Measurements from ENCODE around the gene MPP1. TPM values are rescaled to one million over a fixed set of nuclear protein-coding genes. Genes with fewer than 3 reads are reported as not detected.
A peak's percentile ranks its signal among the peaks of the same experiment; 100 is the strongest.

Gene MPP1
- total and polyA plus RNA-seq, 2 donors: 70.0 to 81.4 TPM

DNA sequence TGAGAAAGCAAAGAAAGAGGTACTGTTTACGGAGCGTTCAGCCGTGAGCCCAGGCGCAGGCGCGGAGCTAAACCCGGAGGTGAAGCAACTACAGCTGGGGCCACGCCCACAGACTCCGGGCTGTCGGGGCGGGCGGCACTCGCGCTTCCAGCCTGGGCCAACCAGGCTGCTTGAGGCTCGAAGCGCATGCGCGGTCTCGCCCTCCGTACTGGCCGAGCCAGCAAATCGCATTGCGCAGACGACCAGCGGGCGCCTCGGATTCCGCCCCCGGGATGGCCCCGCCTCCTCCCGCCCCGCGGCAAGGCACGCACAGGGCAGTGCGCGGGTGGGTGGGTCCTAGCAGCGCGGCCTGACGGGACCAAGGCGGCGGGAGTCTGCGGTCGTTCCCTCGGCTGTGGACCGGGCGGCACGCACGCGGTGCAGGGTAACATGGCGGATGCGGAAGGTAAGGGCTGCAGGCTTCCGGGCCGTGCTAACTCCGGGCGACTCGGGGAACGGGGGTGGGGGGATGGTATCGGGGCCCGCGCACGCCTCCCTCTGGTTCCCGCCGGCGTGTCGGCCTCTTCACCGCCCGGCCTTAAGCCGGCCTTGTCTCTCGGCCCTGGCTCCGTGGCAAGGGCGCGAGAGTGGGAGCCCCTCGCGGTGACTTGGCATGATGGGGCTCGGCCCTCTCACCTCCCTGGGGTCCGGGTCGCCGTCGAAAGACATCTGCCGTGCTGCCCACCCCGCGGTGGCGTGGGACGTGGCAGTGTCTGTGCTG, 42.6 kb downstream of the MPP1 start, which contains the start of gene DKC1:
Gene DKC1 (plus strand): TSS at position 328 of the 760 bp plus-strand sequence. CDS start 102 bp downstream, at position 430.
- Histone ChIP-seq H3K36me3 (ENCODE audit: control insufficient read depth in 2 of 2, insufficient read depth in 2 of 2, low read length in 1 of 2) (peaks cover 18 to 30% of the 10 kb centered on the region in 2 donors), H3K27me3 (ENCODE audit: control insufficient read depth in 2 of 2, insufficient read depth in 1 of 2, low read length in 1 of 2) (no peaks in the 10 kb centered on the region), H3K4me3 (ENCODE audit: low read length in 2 of 2) (peak within 1 kb of the TSS; percentile 64 to 70), H3K27ac (ENCODE audit: low read depth in 1 of 2, low read length in 1 of 2) (peak within 1 kb of the TSS; percentile 94 to 96), H3K9me3 (ENCODE audit: control insufficient read depth in 2 of 2, insufficient read depth in 1 of 2, low read length in 1 of 2) (peaks cover 0 to 6% of the 10 kb centered on the region in 2 donors), H3K4me1 (ENCODE audit: control insufficient read depth in 2 of 2, insufficient read depth in 2 of 2, low read length in 2 of 2) (peaks cover 0 to 12% of the 10 kb centered on the region in 2 donors)
- under 1% methylated on average over 84 of the region's 84 CpGs for WGBS
- peak; percentile 76 to 96 (median 89) for DNase-seq (ENCODE audit: low read depth in 6 of 9, low spot score in 9 of 9)

DNA sequence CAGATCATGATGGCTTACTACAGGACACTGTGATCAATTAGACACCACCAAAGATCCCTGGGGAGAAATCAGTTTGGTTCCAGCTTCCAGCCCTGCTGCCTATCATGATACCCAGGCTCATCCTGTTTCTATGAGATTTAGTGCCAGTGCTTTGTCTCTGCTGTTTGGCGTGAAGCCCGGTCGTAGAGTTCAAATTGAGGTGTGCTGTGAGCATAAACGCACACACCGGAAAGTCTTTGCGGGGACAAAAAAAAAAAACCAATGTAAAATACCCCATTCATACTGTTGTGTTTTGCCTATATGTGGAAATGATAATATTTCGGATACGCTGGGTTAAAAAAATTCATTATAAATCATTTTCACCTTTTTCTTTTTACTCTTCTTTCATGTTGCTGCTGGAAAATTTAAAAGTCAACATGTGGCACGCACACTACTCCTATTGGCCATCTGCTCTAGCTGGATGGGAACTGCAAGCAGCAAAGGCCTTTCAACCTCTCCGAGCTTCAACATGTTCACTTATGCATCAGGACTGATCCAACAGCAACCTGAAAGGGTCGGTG, 43.2 kb downstream of the MPP1 start:
- no peak for DNase-seq (ENCODE audit: low read depth in 6 of 9, low spot score in 9 of 9)
- peak overlapping the region; percentile 44 to 70 for H3K4me3 ChIP-seq (ENCODE audit: low read length in 2 of 2)
- H3K36me3 ChIP-seq (ENCODE audit: control insufficient read depth in 2 of 2, insufficient read depth in 2 of 2, low read length in 1 of 2): peaks cover 18 to 23% of the 10 kb centered on the region in 2 donors
- peaks cover 0 to 6% of the 10 kb centered on the region in 2 donors for H3K9me3 ChIP-seq (ENCODE audit: control insufficient read depth in 2 of 2, insufficient read depth in 1 of 2, low read length in 1 of 2)
- H3K27ac ChIP-seq (ENCODE audit: low read depth in 1 of 2, low read length in 1 of 2): peak overlapping the region; percentile 94 to 96
- H3K27me3 ChIP-seq (ENCODE audit: control insufficient read depth in 2 of 2, insufficient read depth in 1 of 2, low read length in 1 of 2): no peaks in the 10 kb centered on the region
- peaks cover 0 to 12% of the 10 kb centered on the region in 2 donors for H3K4me1 ChIP-seq (ENCODE audit: control insufficient read depth in 2 of 2, insufficient read depth in 2 of 2, low read length in 2 of 2)
- 1% methylated on average over 11 of the region's 11 CpGs for WGBS

DNA sequence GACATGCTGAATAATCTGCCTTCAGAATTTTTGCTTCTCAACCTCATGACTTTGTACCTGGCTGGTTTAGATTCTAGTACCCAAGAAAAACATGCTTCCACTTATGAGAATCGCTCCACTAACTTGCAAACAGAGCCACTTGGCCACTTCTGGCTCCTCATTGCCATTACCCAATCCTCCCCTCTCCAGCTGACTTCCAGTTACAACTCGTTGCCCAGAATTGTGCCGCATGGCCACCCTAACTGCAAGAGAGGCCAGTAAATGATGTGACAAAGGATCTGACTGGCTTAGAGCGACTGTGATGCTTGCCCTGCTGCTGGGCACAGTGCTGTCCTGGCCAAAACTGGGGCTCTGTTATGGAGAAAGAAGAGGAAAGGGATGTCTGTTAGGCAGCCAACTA, 46.6 kb downstream of the MPP1 start:
- no peak overlapping the region for H3K4me3 ChIP-seq (ENCODE audit: low read length in 2 of 2)
- H3K27ac ChIP-seq (ENCODE audit: low read depth in 1 of 2, low read length in 1 of 2): no peak overlapping the region
- WGBS: 96% methylated on average over 4 of the region's 4 CpGs
- no peaks in the 10 kb centered on the region for H3K27me3 ChIP-seq (ENCODE audit: control insufficient read depth in 2 of 2, insufficient read depth in 1 of 2, low read length in 1 of 2)
- H3K36me3 ChIP-seq (ENCODE audit: control insufficient read depth in 2 of 2, insufficient read depth in 2 of 2, low read length in 1 of 2): no peaks in the 10 kb centered on the region
- H3K4me1 ChIP-seq (ENCODE audit: control insufficient read depth in 2 of 2, insufficient read depth in 2 of 2, low read length in 2 of 2): peaks cover 0 to 12% of the 10 kb centered on the region in 2 donors
- peaks cover 0 to 6% of the 10 kb centered on the region in 2 donors for H3K9me3 ChIP-seq (ENCODE audit: control insufficient read depth in 2 of 2, insufficient read depth in 1 of 2, low read length in 1 of 2)
- no peak for DNase-seq (ENCODE audit: low read depth in 6 of 9, low spot score in 9 of 9)

DNA sequence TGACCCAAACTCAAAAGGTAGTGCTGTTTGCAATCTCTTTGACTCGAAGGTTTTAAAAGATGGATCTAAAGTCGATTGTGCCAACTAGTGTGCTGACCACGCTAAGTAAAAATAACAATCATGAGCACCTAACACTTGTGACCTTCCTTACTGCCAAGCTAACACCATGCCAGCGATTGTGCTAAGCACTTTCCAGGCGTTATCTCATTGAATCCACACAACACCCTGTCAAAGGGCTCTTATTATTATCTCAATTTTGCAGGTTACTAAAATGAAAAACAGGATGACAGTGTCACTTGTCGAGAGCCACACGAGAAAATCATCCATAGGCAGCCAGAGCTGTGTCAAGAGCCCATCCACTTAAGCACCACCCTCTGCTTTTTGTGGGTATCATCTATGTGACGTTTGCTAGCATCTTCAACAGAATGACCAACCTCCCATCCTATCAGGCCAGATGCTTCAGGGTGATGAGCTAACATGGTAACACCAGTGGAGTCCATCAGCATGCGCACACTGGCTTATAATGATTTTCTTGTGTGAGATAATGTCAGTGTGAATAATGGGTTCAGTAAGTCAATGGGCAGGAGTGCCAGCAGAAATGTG, 53.5 kb downstream of the MPP1 start:
- Histone ChIP-seq H3K27ac (ENCODE audit: low read depth in 1 of 2, low read length in 1 of 2) (no peak overlapping the region), H3K4me1 (ENCODE audit: control insufficient read depth in 2 of 2, insufficient read depth in 2 of 2, low read length in 2 of 2) (peaks cover 3 to 19% of the 10 kb centered on the region in 2 donors), H3K9me3 (ENCODE audit: control insufficient read depth in 2 of 2, insufficient read depth in 1 of 2, low read length in 1 of 2) (no peaks in the 10 kb centered on the region), H3K27me3 (ENCODE audit: control insufficient read depth in 2 of 2, insufficient read depth in 1 of 2, low read length in 1 of 2) (peaks cover 0 to 2% of the 10 kb centered on the region in 2 donors), H3K4me3 (ENCODE audit: low read length in 2 of 2) (peak overlapping the region; percentile 62 to 69), H3K36me3 (ENCODE audit: control insufficient read depth in 2 of 2, insufficient read depth in 2 of 2, low read length in 1 of 2) (no peaks in the 10 kb centered on the region)
- 47% methylated on average over 9 of the region's 9 CpGs for WGBS
- DNase-seq (ENCODE audit: low read depth in 6 of 9, low spot score in 9 of 9): no peak

DNA sequence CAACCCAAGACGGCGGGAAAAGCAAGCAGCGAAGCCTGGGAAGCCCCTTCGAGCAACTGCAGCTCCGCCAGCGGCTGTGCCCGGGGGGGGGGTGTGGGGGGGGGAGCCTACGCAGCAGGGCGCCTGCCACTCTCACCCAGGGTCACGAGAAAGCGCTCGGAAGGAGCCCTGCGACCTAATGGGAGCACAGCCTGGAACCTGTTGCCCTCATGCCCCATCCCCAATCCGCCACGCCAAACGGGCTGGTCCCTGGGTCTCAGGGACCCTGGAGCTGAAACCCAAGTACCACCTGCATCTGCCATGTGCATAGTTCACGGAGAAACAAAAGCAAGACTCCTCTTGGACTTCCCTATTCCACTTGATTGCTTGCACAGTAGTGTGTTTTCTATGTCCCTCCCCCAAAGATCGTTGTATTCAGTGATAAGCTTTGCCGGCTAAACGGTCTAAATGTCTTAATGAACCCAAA, 54.0 kb downstream of the MPP1 start:
- Histone ChIP-seq H3K36me3 (ENCODE audit: control insufficient read depth in 2 of 2, insufficient read depth in 2 of 2, low read length in 1 of 2) (no peaks in the 10 kb centered on the region), H3K9me3 (ENCODE audit: control insufficient read depth in 2 of 2, insufficient read depth in 1 of 2, low read length in 1 of 2) (no peaks in the 10 kb centered on the region), H3K27me3 (ENCODE audit: control insufficient read depth in 2 of 2, insufficient read depth in 1 of 2, low read length in 1 of 2) (peaks cover 0 to 2% of the 10 kb centered on the region in 2 donors), H3K4me3 (ENCODE audit: low read length in 2 of 2) (peak overlapping the region; percentile 62 to 69), H3K27ac (ENCODE audit: low read depth in 1 of 2, low read length in 1 of 2) (peak overlapping the region in 1 of 2 donors; percentile 77), H3K4me1 (ENCODE audit: control insufficient read depth in 2 of 2, insufficient read depth in 2 of 2, low read length in 2 of 2) (peaks cover 3 to 19% of the 10 kb centered on the region in 2 donors)
- 2% methylated on average over 16 of the region's 20 CpGs for WGBS
- peak in 2 of 9 donors; percentile 26 to 46 for DNase-seq (ENCODE audit: low read depth in 6 of 9, low spot score in 9 of 9)

DNA sequence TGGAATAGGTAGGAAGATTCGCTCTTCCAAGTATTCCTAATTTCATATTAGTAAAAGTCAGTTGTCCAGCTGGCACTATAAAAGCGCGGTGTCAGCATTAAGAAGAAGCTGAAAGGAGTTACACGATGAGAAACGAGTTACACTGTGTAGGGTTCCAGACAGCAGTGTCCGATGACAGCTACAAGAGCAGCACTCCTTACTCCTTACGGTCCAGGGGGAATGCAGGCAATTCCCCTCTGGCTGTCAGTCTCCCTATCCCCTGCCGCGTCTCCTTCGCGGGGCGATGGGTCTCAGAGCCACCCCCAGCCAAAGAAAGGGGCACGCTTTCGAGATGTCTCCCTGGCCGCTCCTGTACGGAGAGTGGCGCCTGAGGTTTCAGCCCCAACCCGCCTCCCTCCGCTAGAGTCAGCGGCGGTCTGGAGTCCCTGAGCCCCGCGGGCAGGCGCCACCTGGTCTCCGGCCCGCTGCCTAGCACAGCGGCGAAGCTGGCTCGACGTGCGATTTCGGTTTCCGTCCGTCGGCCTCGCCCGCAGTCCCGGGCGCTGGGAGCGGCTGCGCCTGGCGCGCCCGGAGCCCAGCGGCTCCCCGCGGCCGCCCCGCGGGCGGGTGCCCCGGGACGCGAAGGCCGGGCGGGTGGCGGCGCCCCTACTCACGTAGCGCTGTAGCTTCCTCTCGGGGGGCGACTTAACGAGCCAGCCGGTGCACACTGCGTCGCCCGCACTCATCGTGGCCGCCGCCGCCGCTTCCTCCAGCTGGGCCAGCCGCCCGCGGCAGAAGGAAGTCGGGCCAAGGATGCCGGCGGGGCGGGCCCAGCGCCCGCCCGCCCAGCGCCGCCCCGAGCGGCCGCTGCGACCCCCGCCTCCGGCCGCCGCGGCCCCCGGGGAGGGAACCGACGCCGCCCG, 54.7 kb downstream of the MPP1 start, which contains the start of gene GAB3:
Gene GAB3 (minus strand): TSS at position 777 of the 902 bp plus-strand sequence. CDS start 52 bp downstream, at position 725.
- DNase-seq (ENCODE audit: low read depth in 6 of 9, low spot score in 9 of 9): peak in 2 of 9 donors; percentile 21 to 57
- H3K9me3 ChIP-seq (ENCODE audit: control insufficient read depth in 2 of 2, insufficient read depth in 1 of 2, low read length in 1 of 2): peaks cover 0 to 2% of the 10 kb centered on the region in 2 donors

DNA sequence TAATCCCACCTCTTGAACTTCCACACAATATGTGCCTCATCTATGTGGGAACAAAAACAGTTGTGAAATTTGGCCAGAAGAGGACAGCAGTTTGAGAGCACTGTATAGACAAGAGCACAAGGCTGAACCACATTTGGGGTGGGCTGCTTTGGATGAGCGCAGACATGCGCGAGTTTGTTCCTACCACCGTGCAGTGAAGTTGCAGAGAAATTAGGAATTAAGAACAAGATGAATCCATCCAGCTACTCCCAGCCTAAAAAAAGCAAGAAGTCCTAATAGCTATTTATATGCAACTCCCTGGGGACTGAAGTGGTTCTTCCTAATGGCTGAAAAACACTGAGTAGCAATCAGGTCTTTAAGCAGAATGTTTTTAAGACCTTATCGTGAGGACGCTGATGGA, 55.4 kb downstream of the MPP1 start:
- H3K27ac ChIP-seq (ENCODE audit: low read depth in 1 of 2, low read length in 1 of 2): peak overlapping the region in 1 of 2 donors; percentile 74
- peak in 2 of 9 donors; percentile 25 to 54 for DNase-seq (ENCODE audit: low read depth in 6 of 9, low spot score in 9 of 9)
- WGBS: 2% methylated on average over 6 of the region's 6 CpGs
- H3K36me3 ChIP-seq (ENCODE audit: control insufficient read depth in 2 of 2, insufficient read depth in 2 of 2, low read length in 1 of 2): no peaks in the 10 kb centered on the region
- H3K4me1 ChIP-seq (ENCODE audit: control insufficient read depth in 2 of 2, insufficient read depth in 2 of 2, low read length in 2 of 2): peaks cover 3 to 19% of the 10 kb centered on the region in 2 donors
- H3K4me3 ChIP-seq (ENCODE audit: low read length in 2 of 2): peak overlapping the region; percentile 62 to 69
- H3K27me3 ChIP-seq (ENCODE audit: control insufficient read depth in 2 of 2, insufficient read depth in 1 of 2, low read length in 1 of 2): peaks cover 0 to 2% of the 10 kb centered on the region in 2 donors
- H3K9me3 ChIP-seq (ENCODE audit: control insufficient read depth in 2 of 2, insufficient read depth in 1 of 2, low read length in 1 of 2): peaks cover 0 to 8% of the 10 kb centered on the region in 2 donors

More for the DNA sequence above, 54.7 kb downstream of the MPP1 start, which contains the start of gene GAB3:
- under 1% methylated on average over 95 of the region's 98 CpGs for WGBS
- peak within 1 kb of the TSS; percentile 62 to 69 for H3K4me3 ChIP-seq (ENCODE audit: low read length in 2 of 2)
- peak within 1 kb of the TSS; percentile 74 to 77 for H3K27ac ChIP-seq (ENCODE audit: low read depth in 1 of 2, low read length in 1 of 2)
- peaks cover 0 to 2% of the 10 kb centered on the region in 2 donors for H3K27me3 ChIP-seq (ENCODE audit: control insufficient read depth in 2 of 2, insufficient read depth in 1 of 2, low read length in 1 of 2)
- H3K4me1 ChIP-seq (ENCODE audit: control insufficient read depth in 2 of 2, insufficient read depth in 2 of 2, low read length in 2 of 2): peaks cover 3 to 19% of the 10 kb centered on the region in 2 donors
- H3K36me3 ChIP-seq (ENCODE audit: control insufficient read depth in 2 of 2, insufficient read depth in 2 of 2, low read length in 1 of 2): no peaks in the 10 kb centered on the region

DNA sequence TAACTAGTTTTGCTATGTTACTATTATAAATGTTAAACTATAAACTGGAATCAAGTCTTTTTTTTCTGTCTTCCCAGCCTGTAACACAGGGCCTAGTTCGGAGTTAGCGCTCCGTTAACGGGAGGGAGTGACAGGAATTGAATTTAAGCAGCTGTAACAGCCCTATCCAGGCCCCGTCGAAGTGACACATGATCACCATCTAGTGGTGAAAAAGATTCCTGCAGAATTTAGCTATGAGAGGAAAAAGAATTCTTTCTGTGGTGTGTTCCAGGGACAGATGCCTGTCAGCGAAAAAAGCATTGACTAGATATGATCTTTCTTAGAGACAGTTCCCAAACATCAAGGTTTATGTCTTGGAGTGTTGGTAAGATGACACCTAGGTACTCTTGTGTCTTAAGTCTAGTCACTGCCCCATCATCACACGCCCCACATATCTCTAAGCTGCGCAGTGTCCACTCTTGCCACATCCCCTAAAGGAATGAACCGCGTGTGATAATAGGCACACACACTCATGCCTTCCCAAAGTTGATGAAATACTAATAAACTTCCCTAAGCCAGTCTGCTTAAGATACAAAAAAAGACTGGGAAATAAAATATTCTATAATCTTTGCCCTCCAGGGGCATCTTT, 56.5 kb downstream of the MPP1 start:
- Histone ChIP-seq H3K27me3 (ENCODE audit: control insufficient read depth in 2 of 2, insufficient read depth in 1 of 2, low read length in 1 of 2) (peaks cover 0 to 2% of the 10 kb centered on the region in 2 donors), H3K9me3 (ENCODE audit: control insufficient read depth in 2 of 2, insufficient read depth in 1 of 2, low read length in 1 of 2) (peaks cover 0 to 9% of the 10 kb centered on the region in 2 donors), H3K36me3 (ENCODE audit: control insufficient read depth in 2 of 2, insufficient read depth in 2 of 2, low read length in 1 of 2) (no peaks in the 10 kb centered on the region), H3K4me3 (ENCODE audit: low read length in 2 of 2) (no peak overlapping the region), H3K27ac (ENCODE audit: low read depth in 1 of 2, low read length in 1 of 2) (peak overlapping the region in 1 of 2 donors; percentile 5), H3K4me1 (ENCODE audit: control insufficient read depth in 2 of 2, insufficient read depth in 2 of 2, low read length in 2 of 2) (peaks cover 3 to 19% of the 10 kb centered on the region in 2 donors)
- DNase-seq (ENCODE audit: low read depth in 6 of 9, low spot score in 9 of 9): peak in 6 of 9 donors; percentile 63 to 88 (median 72)
- WGBS: 28% methylated on average over 11 of the region's 11 CpGs
